ENCODE data around the gene IKZF2.

DNA sequence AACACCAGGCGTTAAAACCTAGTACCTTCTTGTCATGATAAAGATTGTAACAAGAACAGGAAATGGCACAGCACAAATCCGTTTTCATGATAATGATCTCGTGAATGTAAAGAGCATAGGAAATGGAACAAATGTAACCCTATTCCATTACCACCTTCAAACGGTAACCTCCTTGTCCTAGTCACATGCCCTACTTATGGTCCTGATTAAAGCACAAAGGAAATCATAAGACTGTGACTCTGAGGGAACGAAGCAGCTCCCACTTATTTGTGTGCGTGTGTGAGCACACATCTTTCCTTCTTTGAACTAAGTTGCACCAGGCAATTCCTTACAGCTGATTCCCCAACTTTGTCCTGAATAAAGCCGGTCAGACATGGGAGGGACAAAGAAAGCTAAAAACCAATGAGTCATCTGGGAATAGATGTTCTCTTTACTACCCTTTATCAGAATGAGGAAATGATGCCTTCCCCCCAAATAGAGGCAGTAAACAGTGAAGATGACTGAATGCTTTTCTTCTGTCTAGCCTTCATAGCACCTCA lies 192.6 kb downstream of the IKZF2 start:
- no peak for TF ChIP-seq POLR2A (IDR thresholded peaks at IDR 0.05)
- TF ChIP-seq, protein P1, sequence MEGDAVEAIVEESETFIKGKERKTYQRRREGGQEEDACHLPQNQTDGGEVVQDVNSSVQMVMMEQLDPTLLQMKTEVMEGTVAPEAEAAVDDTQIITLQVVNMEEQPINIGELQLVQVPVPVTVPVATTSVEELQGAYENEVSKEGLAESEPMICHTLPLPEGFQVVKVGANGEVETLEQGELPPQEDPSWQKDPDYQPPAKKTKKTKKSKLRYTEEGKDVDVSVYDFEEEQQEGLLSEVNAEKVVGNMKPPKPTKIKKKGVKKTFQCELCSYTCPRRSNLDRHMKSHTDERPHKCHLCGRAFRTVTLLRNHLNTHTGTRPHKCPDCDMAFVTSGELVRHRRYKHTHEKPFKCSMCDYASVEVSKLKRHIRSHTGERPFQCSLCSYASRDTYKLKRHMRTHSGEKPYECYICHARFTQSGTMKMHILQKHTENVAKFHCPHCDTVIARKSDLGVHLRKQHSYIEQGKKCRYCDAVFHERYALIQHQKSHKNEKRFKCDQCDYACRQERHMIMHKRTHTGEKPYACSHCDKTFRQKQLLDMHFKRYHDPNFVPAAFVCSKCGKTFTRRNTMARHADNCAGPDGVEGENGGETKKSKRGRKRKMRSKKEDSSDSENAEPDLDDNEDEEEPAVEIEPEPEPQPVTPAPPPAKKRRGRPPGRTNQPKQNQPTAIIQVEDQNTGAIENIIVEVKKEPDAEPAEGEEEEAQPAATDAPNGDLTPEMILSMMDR (IDR thresholded peaks at IDR 0.05), result no peak

All from heart left ventricle (tissue), 13 donors.